T47D (cell line): ENCODE data around the gene STK16.
"Not testable (repeated sequence)": the region's sequence is repeated elsewhere in the genome, so short reads cannot be mapped to it uniquely, and the experiment has no call there.

Experiments
- DNase-seq, 2 experiments: peaks; one replicate each; pipeline versions ENCODE4 v3.0.0 to v3.0.0-alpha.2; 2011 to 2012; ENCODE audit warnings: low read depth in 1 of 2, low spot score in 1 of 2
- JUND ChIP-seq: IDR thresholded peaks from 2 replicates; pipeline ENCODE4 v1.6.1; 2012; ENCODE audit warnings: low read depth
- in situ Hi-C: cut with HindIII; loops from 2 replicates; pipeline ENCODE4 v1.10.0; 2016; ENCODE audit warnings: low sequenced_read_pairs, low pct_unique_long_range_greater_than_20kb

The STK16 gene

DNA sequence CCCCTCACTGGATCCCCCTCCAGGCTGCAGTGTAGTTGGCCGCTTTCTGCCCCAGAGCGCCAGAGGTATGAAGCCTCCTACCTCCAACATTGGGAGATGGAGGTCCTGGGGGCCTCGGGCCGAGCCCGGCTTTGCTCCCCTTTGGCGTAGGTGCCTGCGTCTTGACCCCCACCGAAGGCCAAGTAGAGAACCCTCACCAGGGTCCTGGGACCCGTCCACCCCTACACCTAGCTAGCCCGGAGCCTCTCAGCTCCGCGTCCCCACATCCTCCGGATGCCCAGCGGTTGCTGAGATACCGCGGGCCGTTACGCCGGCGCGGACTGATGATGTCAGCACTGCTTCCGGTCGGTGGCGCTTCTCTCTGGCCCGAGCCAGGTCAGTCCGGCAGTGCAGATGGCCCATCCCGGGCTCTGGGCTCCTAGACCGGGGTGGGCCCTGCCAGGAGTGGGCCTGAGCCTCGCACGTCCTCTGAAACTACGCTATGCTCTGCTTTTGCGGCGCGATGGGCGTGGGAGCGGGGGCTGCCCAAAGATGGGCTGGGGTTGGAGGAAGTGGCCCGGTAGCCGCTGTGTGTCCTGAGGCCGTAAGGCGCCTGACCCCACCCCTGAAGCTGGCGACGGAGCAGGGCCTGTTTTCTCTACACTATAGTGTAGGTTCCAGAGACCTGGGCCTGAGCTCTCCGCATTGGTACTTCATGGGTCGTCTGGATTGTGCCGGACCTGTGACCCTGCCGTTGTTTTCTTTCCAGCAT, at the start of gene STK16, which contains the start of gene GLB1L:
Gene STK16, plus strand, starts transcription at position 332 of the 751 bp plus-strand sequence. CDS start 521 bp downstream, outside the sequence.
Gene GLB1L, minus strand, starts transcription at position 297 of the 751 bp plus-strand sequence. CDS start 1,871 bp downstream, outside the sequence.
- DNase-seq: peak; percentile 86 to 91
- in situ Hi-C loops: no loop called here
- no peak for TF ChIP-seq JUND

- no peak for TF ChIP-seq JUND
- no peak for DNase-seq
- in situ Hi-C loops: no loop called here
These were observed 47.9 kb upstream of the STK16 start for GRCh38 chr2:219197388-219197787.

- DNase-seq: no peak
- in situ Hi-C loops: no loop called here
- no peak for TF ChIP-seq JUND
These were observed 46.3 kb upstream of the STK16 start for GRCh38 chr2:219198974-219199373.

DNA sequence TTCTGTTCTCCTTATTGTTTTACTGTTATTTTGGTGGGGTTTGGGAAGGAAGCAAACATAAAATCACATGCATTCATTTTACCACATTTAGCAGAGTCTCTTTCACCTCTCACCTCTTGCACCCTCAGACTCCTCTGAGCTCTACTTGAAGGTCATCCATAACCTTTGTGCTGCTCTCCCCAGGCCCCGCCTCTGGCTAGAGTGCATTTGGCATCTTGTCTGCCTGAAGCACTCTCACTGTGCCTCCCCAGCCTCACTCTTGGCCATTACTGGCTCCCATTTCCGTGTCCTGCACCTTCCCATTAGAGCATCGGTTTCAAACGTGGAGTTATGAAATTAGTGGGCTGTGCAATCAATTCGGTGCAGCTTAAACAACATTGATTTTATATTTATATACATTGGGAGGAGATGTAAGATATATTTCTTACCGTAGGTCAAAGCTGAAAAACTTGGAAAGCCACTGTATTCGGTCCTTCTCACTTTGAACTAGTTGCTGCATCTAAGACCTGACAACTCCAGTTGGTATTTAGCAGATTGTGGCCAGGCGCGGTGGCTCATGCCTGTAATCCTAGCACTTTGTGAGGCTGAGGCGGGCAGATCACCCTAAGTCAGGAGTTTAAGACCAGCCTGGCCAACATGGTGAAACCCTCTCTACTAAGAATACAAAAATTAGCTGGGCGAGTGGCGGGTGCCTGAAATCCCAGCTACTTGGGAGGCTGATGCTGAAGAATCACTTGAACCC, 45.6 kb upstream of the STK16 start:
- TF ChIP-seq JUND: no peak
- in situ Hi-C loops: no loop called here
- DNase-seq: no peak

GRCh38 chr2:219200502-219201326, 44.6 kb upstream of the STK16 start:
- in situ Hi-C loops, DNase-seq: not testable (repeated sequence)

- DNase-seq, in situ Hi-C loops: not testable (repeated sequence)
These were observed 43.9 kb upstream of the STK16 start for GRCh38 chr2:219201331-219201730.

DNA sequence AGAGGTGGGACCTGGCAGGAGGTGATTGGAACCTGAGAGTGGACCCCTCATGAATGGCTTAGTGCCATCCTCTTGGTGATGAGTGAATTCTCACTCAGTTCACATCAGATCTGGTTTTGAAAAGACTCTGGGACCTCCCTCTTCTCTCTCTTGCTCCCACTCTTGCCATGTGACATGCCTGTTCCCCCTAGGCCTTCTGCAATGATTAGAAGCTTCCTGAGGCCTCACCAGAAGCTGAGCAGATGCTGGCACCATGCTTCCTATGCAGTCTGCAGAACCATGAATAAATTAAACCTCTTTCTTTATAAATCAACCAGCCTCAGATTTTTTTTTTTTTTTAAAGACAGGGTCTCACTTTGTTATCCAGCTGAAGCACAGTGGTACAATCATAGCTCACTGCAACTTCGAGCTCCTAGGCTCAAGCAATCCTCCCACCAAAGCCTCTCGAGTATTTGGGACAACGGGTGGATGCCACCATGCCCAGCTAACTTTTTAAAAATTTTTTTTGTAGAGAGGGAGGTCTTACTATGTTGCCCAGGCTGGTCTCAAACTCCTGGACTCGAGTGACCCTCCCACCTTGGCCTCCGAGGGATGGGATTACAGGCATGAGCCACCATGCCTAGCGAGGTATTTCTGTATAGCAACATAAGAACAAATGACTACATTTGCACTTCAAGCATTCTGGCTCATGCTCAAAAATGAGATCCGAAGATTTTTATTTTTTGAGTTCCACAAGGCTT, 40.7 kb upstream of the STK16 start:
- no peak for TF ChIP-seq JUND
- in situ Hi-C loops: no loop called here
- DNase-seq: no peak

DNA sequence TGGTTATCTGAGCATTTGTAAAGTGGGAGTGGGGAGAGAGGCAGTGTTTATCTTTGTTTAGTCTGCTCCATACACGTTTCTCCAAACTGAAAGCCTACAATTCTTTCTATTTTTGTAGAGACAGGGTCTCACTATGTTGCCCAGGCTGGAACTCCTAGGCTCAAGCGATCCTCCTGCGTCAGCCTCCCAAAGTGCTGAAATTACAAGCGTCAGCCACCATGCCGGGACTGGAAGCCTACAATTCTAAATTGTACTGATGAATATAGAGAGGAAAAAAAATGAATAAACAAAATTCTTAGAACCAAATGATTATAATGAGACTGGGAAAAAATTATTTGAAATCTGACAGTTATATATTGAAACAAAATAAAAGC, 40.1 kb upstream of the STK16 start:
- no peak for DNase-seq
- in situ Hi-C loops: no loop called here
- TF ChIP-seq JUND: no peak

- no peak for TF ChIP-seq JUND
- in situ Hi-C loops: no loop called here
- DNase-seq: no peak
These were observed 39.3 kb upstream of the STK16 start for GRCh38 chr2:219205981-219206327.

- DNase-seq: peak; percentile 85 to 93
- no peak for TF ChIP-seq JUND
- in situ Hi-C loops: no loop called here
These were observed 38.7 kb upstream of the STK16 start, which contains the start of gene ZFAND2B for GRCh38 chr2:219206328-219207133. TSS of gene ZFAND2B (plus strand) at chr2:219206782. CDS start at chr2:219206988, 206 bp downstream.

- no peak for DNase-seq
- in situ Hi-C loops: no loop called here
- no peak for TF ChIP-seq JUND
These were observed 38.0 kb upstream of the STK16 start for GRCh38 chr2:219207134-219207883.
